Measurements from ENCODE around the gene SUN2. TPM values are rescaled to one million over a fixed set of nuclear protein-coding genes. Genes with fewer than 3 reads are reported as not detected.

Gene SUN2
- total and polyA plus RNA-seq, 2 donors (not counting 1 experiment from before 2014, with no cell fraction given) = 27.4 to 76.6 TPM

DNA sequence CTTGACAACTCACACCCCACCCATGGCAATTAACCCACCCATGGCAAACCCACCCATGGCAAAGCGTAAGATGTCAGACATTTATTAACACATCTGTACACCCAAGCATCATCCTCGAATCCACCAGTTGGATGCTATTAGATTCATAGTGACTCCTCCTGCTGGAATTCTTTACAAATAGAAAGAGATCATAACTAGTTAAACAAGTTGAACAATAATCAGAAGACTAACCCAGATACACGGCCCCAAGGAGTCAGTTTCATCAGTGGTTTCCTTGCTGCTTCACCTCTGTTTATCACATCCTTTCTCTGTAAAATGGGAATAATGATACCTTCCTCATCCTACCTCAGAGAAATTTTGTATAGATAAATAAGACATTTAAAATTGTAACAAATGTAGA, 44.9 kb downstream of the SUN2 start:
- Histone ChIP-seq H3K27ac (ENCODE audit: insufficient read depth, low read length) (no peak overlapping the region), H3K9ac (ENCODE audit: insufficient read depth, low read length) (no peak overlapping the region), H3K79me2 (ENCODE audit: control insufficient read depth, insufficient read depth, low read length) (peaks cover 85% of the 10 kb centered on the region), H3K36me3 (ENCODE audit: control insufficient read depth, insufficient read depth, low read length) (peaks cover 2% of the 10 kb centered on the region), H4K20me1 (ENCODE audit: control insufficient read depth, extremely low read depth, insufficient read depth, low read length) (no peaks in the 10 kb centered on the region), H3K27me3 (ENCODE audit: control insufficient read depth, insufficient read depth, low read length) (no peaks in the 10 kb centered on the region), H3K4me1 (ENCODE audit: control insufficient read depth, extremely low read depth, insufficient read depth, low read length) (peaks cover 7% of the 10 kb centered on the region), H3K4me3 (replicated peaks in 1 of 4; ENCODE audit: control extremely low read depth in 1 of 4, insufficient read depth in 1 of 4, low read depth in 3 of 4, low read length in 4 of 4) (no peak overlapping the region), H3K4me2 (ENCODE audit: extremely low read depth, insufficient read depth, low read length) (no peak overlapping the region), H2AFZ (ENCODE audit: low read length) (no peak overlapping the region), H3K9me3 (ENCODE audit: control insufficient read depth, insufficient read depth, low read depth, low read length) (no peaks in the 10 kb centered on the region)
- TF ChIP-seq CTCF (conservative IDR thresholded peaks at IDR 0.05 in 1 of 2, IDR thresholded peaks at IDR 0.05 in 1 of 2; ENCODE audit: low read depth in 1 of 2, low read length in 2 of 2) (no peak), EZH2 (IDR thresholded peaks at IDR 0.05; ENCODE audit: low read length, missing control alignments) (no peak)
- DNase-seq (ENCODE audit: low read depth in 2 of 2) = no peak

DNA sequence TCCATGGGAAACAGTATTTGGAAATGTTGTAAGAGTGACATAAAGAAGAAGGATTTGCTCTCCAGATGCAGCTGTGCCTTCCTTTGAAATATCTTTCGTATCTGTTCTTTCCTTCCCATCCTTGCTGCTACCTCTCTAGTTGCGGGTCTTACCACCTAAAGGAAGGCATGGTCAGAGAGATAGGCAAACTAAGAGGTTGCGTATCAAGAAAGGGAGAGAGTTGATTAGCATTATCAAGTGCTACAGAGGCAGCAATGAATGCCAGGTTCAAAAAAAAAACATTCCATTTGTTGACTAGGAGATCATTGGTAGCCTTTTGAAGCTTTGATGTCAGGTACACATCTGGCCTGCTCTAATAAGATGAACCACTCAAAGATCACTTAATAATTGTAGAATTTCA, 45.4 kb downstream of the SUN2 start:
- Histone ChIP-seq H3K4me2 (ENCODE audit: extremely low read depth, insufficient read depth, low read length) (no peak overlapping the region), H3K27me3 (ENCODE audit: control insufficient read depth, insufficient read depth, low read length) (no peaks in the 10 kb centered on the region), H4K20me1 (ENCODE audit: control insufficient read depth, extremely low read depth, insufficient read depth, low read length) (no peaks in the 10 kb centered on the region), H3K36me3 (ENCODE audit: control insufficient read depth, insufficient read depth, low read length) (peaks cover 2% of the 10 kb centered on the region), H3K4me3 (replicated peaks in 1 of 4; ENCODE audit: control extremely low read depth in 1 of 4, insufficient read depth in 1 of 4, low read depth in 3 of 4, low read length in 4 of 4) (no peak overlapping the region), H3K4me1 (ENCODE audit: control insufficient read depth, extremely low read depth, insufficient read depth, low read length) (peaks cover 7% of the 10 kb centered on the region), H3K79me2 (ENCODE audit: control insufficient read depth, insufficient read depth, low read length) (peaks cover 85% of the 10 kb centered on the region), H3K9me3 (ENCODE audit: control insufficient read depth, insufficient read depth, low read depth, low read length) (no peaks in the 10 kb centered on the region), H3K9ac (ENCODE audit: insufficient read depth, low read length) (no peak overlapping the region), H3K27ac (ENCODE audit: insufficient read depth, low read length) (no peak overlapping the region), H2AFZ (ENCODE audit: low read length) (no peak overlapping the region)
- DNase-seq (ENCODE audit: low read depth in 2 of 2) = no peak
- no peak for TF ChIP-seq CTCF (conservative IDR thresholded peaks at IDR 0.05 in 1 of 2, IDR thresholded peaks at IDR 0.05 in 1 of 2; ENCODE audit: low read depth in 1 of 2, low read length in 2 of 2)
- no peak for TF ChIP-seq EZH2 (IDR thresholded peaks at IDR 0.05; ENCODE audit: low read length, missing control alignments)

DNA sequence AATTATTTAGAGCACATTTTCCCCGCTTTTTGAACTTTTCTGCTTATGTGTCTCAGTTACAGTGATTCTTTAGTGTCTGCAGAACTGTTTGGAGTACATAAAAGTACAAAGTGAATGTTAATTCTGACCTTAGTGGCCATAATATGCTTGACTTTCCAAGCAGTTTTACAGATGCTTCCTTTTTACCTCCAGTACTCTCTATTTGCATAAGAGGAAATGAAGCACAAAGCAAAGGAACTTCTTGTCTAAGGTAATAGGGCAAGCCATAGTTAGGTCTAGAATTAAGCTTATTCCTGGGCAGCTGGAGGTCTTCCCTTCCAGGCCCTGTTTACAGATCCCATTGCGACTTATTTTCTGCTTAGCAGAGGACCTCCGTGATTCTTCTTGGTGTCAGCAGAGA, 46.5 kb downstream of the SUN2 start:
- Histone ChIP-seq H3K27ac (ENCODE audit: insufficient read depth, low read length) (no peak overlapping the region), H3K36me3 (ENCODE audit: control insufficient read depth, insufficient read depth, low read length) (peaks cover 2% of the 10 kb centered on the region), H2AFZ (ENCODE audit: low read length) (no peak overlapping the region), H3K4me2 (ENCODE audit: extremely low read depth, insufficient read depth, low read length) (no peak overlapping the region), H3K27me3 (ENCODE audit: control insufficient read depth, insufficient read depth, low read length) (no peaks in the 10 kb centered on the region), H3K9ac (ENCODE audit: insufficient read depth, low read length) (no peak overlapping the region), H3K9me3 (ENCODE audit: control insufficient read depth, insufficient read depth, low read depth, low read length) (no peaks in the 10 kb centered on the region), H4K20me1 (ENCODE audit: control insufficient read depth, extremely low read depth, insufficient read depth, low read length) (no peaks in the 10 kb centered on the region), H3K79me2 (ENCODE audit: control insufficient read depth, insufficient read depth, low read length) (peaks cover 75% of the 10 kb centered on the region), H3K4me3 (replicated peaks in 1 of 4; ENCODE audit: control extremely low read depth in 1 of 4, insufficient read depth in 1 of 4, low read depth in 3 of 4, low read length in 4 of 4) (no peak overlapping the region), H3K4me1 (ENCODE audit: control insufficient read depth, extremely low read depth, insufficient read depth, low read length) (peaks cover 7% of the 10 kb centered on the region)
- TF ChIP-seq CTCF (conservative IDR thresholded peaks at IDR 0.05 in 1 of 2, IDR thresholded peaks at IDR 0.05 in 1 of 2; ENCODE audit: low read depth in 1 of 2, low read length in 2 of 2) (no peak), EZH2 (IDR thresholded peaks at IDR 0.05; ENCODE audit: low read length, missing control alignments) (no peak)
- DNase-seq (ENCODE audit: low read depth in 2 of 2) = no peak

All from fibroblast of lung (primary cell).